Liver (tissue), 9 donors: ENCODE data around the gene GRIN2A. TPM values are rescaled to one million over a fixed set of nuclear protein-coding genes. Genes with fewer than 3 reads are reported as not detected.

Experiments
- DNase-seq: peaks from one replicate; pipeline ENCODE4 v3.0.0-alpha.2; 2017; ENCODE audit warnings: low spot score
- H3K27ac ChIP-seq, 2 donors: one replicate each; pipeline ENCODE4 v1.7.0; 2013; ENCODE audit warnings: inconsistent platforms in 2 of 2, low read length in 2 of 2, control low read depth in 1 of 2, low read depth in 1 of 2, mild to moderate bottlenecking in 1 of 2
- H3K27me3 ChIP-seq, 4 donors: one replicate each; pipeline versions ENCODE4 v1.6.1 to v1.7.0; 2013; ENCODE audit warnings: low read length in 3 of 4, inconsistent platforms in 1 of 4, mild to moderate bottlenecking in 1 of 4, moderate library complexity in 1 of 4; ENCODE audit not compliant: control insufficient read depth in 4 of 4, insufficient read depth in 4 of 4
- H3K36me3 ChIP-seq, 4 donors: one replicate each; pipeline versions ENCODE4 v1.6.1 to v1.7.0; 2013; ENCODE audit warnings: low read length in 3 of 4, mild to moderate bottlenecking in 3 of 4, low read depth in 1 of 4, moderate library complexity in 1 of 4; ENCODE audit not compliant: control insufficient read depth in 4 of 4, insufficient read depth in 3 of 4
- H3K4me1 ChIP-seq, 4 donors: one replicate each; pipeline versions ENCODE4 v1.6.1 to v1.7.0; 2013; ENCODE audit warnings: low read length in 3 of 4, mild to moderate bottlenecking in 3 of 4, moderate library complexity in 1 of 4; ENCODE audit not compliant: control insufficient read depth in 4 of 4, insufficient read depth in 4 of 4
- H3K4me3 ChIP-seq, 3 donors: one replicate each; pipeline versions ENCODE4 v1.6.1 to v1.7.0; 2013; ENCODE audit warnings: low read length in 3 of 3, control low read depth in 1 of 3, low read depth in 1 of 3, mild to moderate bottlenecking in 1 of 3
- H3K9ac ChIP-seq, 2 donors: one replicate each; pipeline ENCODE4 v1.7.0; 2013; ENCODE audit warnings: low read length in 2 of 2, mild to moderate bottlenecking in 2 of 2, moderate library complexity in 2 of 2, control low read depth in 1 of 2, low read depth in 1 of 2
- H3K9me3 ChIP-seq, 4 donors: one replicate each; pipeline versions ENCODE4 v1.6.1 to v1.7.0; 2013; ENCODE audit warnings: low read length in 3 of 4; ENCODE audit not compliant: control insufficient read depth in 4 of 4
- EGR1 ChIP-seq, 2 donors: IDR thresholded peaks; 2 replicates each; pipeline ENCODE4 v1.6.1; 2016 to 2018; ENCODE audit warnings: antibody characterized with exemption in 2 of 2, low read depth in 2 of 2
- FOXA1 ChIP-seq: IDR thresholded peaks from 2 replicates; pipeline ENCODE4 v1.6.1; 2016; ENCODE audit warnings: antibody characterized with exemption
- FOXA2 ChIP-seq: IDR thresholded peaks from 2 replicates; pipeline ENCODE4 v1.6.1; 2016; ENCODE audit warnings: antibody characterized with exemption
- GABPA ChIP-seq, 2 donors: IDR thresholded peaks in 1 of 2; conservative IDR thresholded peaks in 1 of 2; 2 replicates each; pipeline ENCODE4 v1.6.1; 2016; ENCODE audit warnings: antibody characterized with exemption in 2 of 2, mild to moderate bottlenecking in 1 of 2, moderate library complexity in 1 of 2
- HNF4A ChIP-seq, 2 donors: conservative IDR thresholded peaks; 2 replicates each; pipeline ENCODE4 v1.6.1; 2016; ENCODE audit warnings: antibody characterized with exemption in 2 of 2, mild to moderate bottlenecking in 2 of 2
- HNF4G ChIP-seq: IDR thresholded peaks from 2 replicates; pipeline ENCODE4 v1.6.1; 2016; ENCODE audit warnings: antibody characterized with exemption
- JUND ChIP-seq, 2 donors: IDR thresholded peaks; 2 replicates each; pipeline ENCODE4 v1.6.1; 2016; ENCODE audit warnings: antibody characterized with exemption in 2 of 2
- MAX ChIP-seq: IDR thresholded peaks from 2 replicates; pipeline ENCODE4 v1.6.1; 2016; ENCODE audit warnings: antibody characterized with exemption
- NR2F2 ChIP-seq: IDR thresholded peaks from 2 replicates; pipeline ENCODE4 v1.6.1; 2016; ENCODE audit warnings: antibody characterized with exemption
- RAD21 ChIP-seq, 2 donors: IDR thresholded peaks; 2 replicates each; pipeline ENCODE4 v1.6.1; 2016; ENCODE audit warnings: antibody characterized with exemption in 2 of 2, mild to moderate bottlenecking in 2 of 2
- RXRA ChIP-seq, 2 donors: IDR thresholded peaks; 2 replicates each; pipeline ENCODE4 v1.6.1; 2017 to 2018; ENCODE audit warnings: antibody characterized with exemption in 2 of 2, mild to moderate bottlenecking in 1 of 2
- SP1 ChIP-seq: IDR thresholded peaks from 2 replicates; pipeline ENCODE4 v1.6.1; 2018; ENCODE audit warnings: antibody characterized with exemption, mild to moderate bottlenecking
- TAF1 ChIP-seq: conservative IDR thresholded peaks from 2 replicates; pipeline ENCODE4 v1.6.1; 2016; ENCODE audit warnings: antibody characterized with exemption, mild to moderate bottlenecking
- YY1 ChIP-seq: IDR thresholded peaks from 2 replicates; pipeline ENCODE4 v1.6.1; 2016; ENCODE audit warnings: antibody characterized with exemption, mild to moderate bottlenecking
- WGBS: extraction: QIAGEN DNeasy Blood & Tissue Kit; methylation state at CpG from one replicate; pipeline ENCODE4 v1.1.7; 2013; 5-methylcytosine and 5-hydroxymethylcytosine counted together
- polyA plus RNA-seq, 2 donors: library from polyadenylated mRNA; stranded (reverse) in 1 of 2; unstranded in 1 of 2; fragments of 200-250 nt in 1 of 2; fragments of >200 nt in 1 of 2; fragmentation: Nextera tagmentation in 1 of 2; extraction: Ambion mirVana in 1 of 2; gene quantifications; one replicate each; pipeline versions ENCODE4 v1.2.1 to v1.2.3, GENCODE V29; 2013 to 2015
- total RNA-seq, 2 donors: library from RNA; depleted of rRNA; stranded (reverse); fragments of >200 nt; gene quantifications; one replicate each; pipeline ENCODE4 v1.2.3, GENCODE V29; 2014
- TF ChIP-seq, protein P1 (sequence below): IDR thresholded peaks from 2 replicates; pipeline ENCODE4 v1.6.1; 2016; ENCODE audit warnings: antibody characterized with exemption
- TF ChIP-seq, protein P2 (sequence below): fragments of 150-350 bp; IDR thresholded peaks from 2 replicates; pipeline ENCODE4 v1.5.1; 2017; ENCODE audit warnings: improper control_type of control experiment, low read depth, low read length; ENCODE audit not compliant: missing input control
- TF ChIP-seq, protein P3 (sequence below): IDR thresholded peaks from 2 replicates; pipeline ENCODE4 v1.6.1; 2016; ENCODE audit warnings: antibody characterized with exemption
- TF ChIP-seq, protein P4 (sequence below): IDR thresholded peaks from 2 replicates; pipeline ENCODE4 v1.6.1; 2016; ENCODE audit warnings: antibody characterized with exemption, mild to moderate bottlenecking
- donor health status: healthy.
- donor health status: healthy.
- donor health status: healthy.
- donor health status: healthy.
- donor health status: healthy.

Gene GRIN2A
- total and polyA plus RNA-seq, 4 donors = under 0.01 to 0.08 (median 0.07) TPM; not detected in 1

- Histone ChIP-seq H3K4me3 (no peak overlapping the region), H3K27me3 (no peaks in the 10 kb centered on the region), H3K36me3 (no peaks in the 10 kb centered on the region), H3K4me1 (no peaks in the 10 kb centered on the region), H3K9me3 (peaks cover 0 to 4% (median 0%) of the 10 kb centered on the region in 4 donors), H3K27ac (no peak overlapping the region), H3K9ac (no peak overlapping the region)
- DNase-seq = no peak
- TF ChIP-seq RAD21 (IDR thresholded peaks at IDR 0.05) = no peak
- no peak for TF ChIP-seq RXRA (IDR thresholded peaks at IDR 0.05)
- TF ChIP-seq HNF4G = no peak
- WGBS = 80% methylated on average over 2 of the region's 2 CpGs
Observed at GRCh38 chr16:10191096-10191495, 8.9 kb upstream of the GRIN2A start.

- H3K4me3 ChIP-seq = no peak overlapping the region
- H3K9me3 ChIP-seq = peaks cover 0 to 4% (median 0%) of the 10 kb centered on the region in 4 donors
- H3K4me1 ChIP-seq = no peaks in the 10 kb centered on the region
- no peaks in the 10 kb centered on the region for H3K36me3 ChIP-seq
- DNase-seq = no peak
- TF ChIP-seq EGR1 (IDR thresholded peaks at IDR 0.05; ENCODE audit: low read depth in 2 of 2) = no peak
- TF ChIP-seq RAD21 (IDR thresholded peaks at IDR 0.05) = no peak
- no peak for TF ChIP-seq JUND (IDR thresholded peaks at IDR 0.05)
- TF ChIP-seq, protein P1, sequence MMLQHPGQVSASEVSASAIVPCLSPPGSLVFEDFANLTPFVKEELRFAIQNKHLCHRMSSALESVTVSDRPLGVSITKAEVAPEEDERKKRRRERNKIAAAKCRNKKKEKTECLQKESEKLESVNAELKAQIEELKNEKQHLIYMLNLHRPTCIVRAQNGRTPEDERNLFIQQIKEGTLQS = no peak
- TF ChIP-seq FOXA2 = no peak
- TF ChIP-seq, protein P2, sequence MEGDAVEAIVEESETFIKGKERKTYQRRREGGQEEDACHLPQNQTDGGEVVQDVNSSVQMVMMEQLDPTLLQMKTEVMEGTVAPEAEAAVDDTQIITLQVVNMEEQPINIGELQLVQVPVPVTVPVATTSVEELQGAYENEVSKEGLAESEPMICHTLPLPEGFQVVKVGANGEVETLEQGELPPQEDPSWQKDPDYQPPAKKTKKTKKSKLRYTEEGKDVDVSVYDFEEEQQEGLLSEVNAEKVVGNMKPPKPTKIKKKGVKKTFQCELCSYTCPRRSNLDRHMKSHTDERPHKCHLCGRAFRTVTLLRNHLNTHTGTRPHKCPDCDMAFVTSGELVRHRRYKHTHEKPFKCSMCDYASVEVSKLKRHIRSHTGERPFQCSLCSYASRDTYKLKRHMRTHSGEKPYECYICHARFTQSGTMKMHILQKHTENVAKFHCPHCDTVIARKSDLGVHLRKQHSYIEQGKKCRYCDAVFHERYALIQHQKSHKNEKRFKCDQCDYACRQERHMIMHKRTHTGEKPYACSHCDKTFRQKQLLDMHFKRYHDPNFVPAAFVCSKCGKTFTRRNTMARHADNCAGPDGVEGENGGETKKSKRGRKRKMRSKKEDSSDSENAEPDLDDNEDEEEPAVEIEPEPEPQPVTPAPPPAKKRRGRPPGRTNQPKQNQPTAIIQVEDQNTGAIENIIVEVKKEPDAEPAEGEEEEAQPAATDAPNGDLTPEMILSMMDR = no peak
- no peak for TF ChIP-seq YY1
- TF ChIP-seq, protein P3, sequence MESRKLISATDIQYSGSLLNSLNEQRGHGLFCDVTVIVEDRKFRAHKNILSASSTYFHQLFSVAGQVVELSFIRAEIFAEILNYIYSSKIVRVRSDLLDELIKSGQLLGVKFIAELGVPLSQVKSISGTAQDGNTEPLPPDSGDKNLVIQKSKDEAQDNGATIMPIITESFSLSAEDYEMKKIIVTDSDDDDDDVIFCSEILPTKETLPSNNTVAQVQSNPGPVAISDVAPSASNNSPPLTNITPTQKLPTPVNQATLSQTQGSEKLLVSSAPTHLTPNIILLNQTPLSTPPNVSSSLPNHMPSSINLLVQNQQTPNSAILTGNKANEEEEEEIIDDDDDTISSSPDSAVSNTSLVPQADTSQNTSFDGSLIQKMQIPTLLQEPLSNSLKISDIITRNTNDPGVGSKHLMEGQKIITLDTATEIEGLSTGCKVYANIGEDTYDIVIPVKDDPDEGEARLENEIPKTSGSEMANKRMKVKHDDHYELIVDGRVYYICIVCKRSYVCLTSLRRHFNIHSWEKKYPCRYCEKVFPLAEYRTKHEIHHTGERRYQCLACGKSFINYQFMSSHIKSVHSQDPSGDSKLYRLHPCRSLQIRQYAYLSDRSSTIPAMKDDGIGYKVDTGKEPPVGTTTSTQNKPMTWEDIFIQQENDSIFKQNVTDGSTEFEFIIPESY = no peak
- TF ChIP-seq GABPA (IDR thresholded peaks at IDR 0.05 in 1 of 2, conservative IDR thresholded peaks at IDR 0.05 in 1 of 2) = no peak
- no peak for TF ChIP-seq TAF1
- TF ChIP-seq, protein P4, sequence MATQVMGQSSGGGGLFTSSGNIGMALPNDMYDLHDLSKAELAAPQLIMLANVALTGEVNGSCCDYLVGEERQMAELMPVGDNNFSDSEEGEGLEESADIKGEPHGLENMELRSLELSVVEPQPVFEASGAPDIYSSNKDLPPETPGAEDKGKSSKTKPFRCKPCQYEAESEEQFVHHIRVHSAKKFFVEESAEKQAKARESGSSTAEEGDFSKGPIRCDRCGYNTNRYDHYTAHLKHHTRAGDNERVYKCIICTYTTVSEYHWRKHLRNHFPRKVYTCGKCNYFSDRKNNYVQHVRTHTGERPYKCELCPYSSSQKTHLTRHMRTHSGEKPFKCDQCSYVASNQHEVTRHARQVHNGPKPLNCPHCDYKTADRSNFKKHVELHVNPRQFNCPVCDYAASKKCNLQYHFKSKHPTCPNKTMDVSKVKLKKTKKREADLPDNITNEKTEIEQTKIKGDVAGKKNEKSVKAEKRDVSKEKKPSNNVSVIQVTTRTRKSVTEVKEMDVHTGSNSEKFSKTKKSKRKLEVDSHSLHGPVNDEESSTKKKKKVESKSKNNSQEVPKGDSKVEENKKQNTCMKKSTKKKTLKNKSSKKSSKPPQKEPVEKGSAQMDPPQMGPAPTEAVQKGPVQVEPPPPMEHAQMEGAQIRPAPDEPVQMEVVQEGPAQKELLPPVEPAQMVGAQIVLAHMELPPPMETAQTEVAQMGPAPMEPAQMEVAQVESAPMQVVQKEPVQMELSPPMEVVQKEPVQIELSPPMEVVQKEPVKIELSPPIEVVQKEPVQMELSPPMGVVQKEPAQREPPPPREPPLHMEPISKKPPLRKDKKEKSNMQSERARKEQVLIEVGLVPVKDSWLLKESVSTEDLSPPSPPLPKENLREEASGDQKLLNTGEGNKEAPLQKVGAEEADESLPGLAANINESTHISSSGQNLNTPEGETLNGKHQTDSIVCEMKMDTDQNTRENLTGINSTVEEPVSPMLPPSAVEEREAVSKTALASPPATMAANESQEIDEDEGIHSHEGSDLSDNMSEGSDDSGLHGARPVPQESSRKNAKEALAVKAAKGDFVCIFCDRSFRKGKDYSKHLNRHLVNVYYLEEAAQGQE = no peak
- TF ChIP-seq NR2F2 = no peak
- TF ChIP-seq HNF4G = no peak
- TF ChIP-seq FOXA1 = no peak
- TF ChIP-seq MAX = no peak
- TF ChIP-seq SP1 = no peak
- TF ChIP-seq HNF4A (conservative IDR thresholded peaks at IDR 0.05) = no peak
- no peak for TF ChIP-seq RXRA (IDR thresholded peaks at IDR 0.05)
- no peaks in the 10 kb centered on the region for H3K27me3 ChIP-seq
- WGBS = 77% methylated on average over 9 of the region's 9 CpGs
- no peak overlapping the region for H3K27ac ChIP-seq
- H3K9ac ChIP-seq = no peak overlapping the region
Observed at GRCh38 chr16:10189861-10190390, 7.7 kb upstream of the GRIN2A start.
